ENCODE results near the gene ABCC4. TPM values are rescaled to one million over a fixed set of nuclear protein-coding genes. Genes with fewer than 3 reads are reported as not detected.

The ABCC4 gene
- total RNA-seq, 2 donors from 2014 or later = 11.4 to 14.7 TPM

GRCh38 chr13:95182570-95183265 lies 118.5 kb downstream of the ABCC4 start:
- DNase-seq = no peak
- no peak for TF ChIP-seq CTCF (IDR thresholded peaks at IDR 0.05)
- H3K27ac ChIP-seq = no peak overlapping the region
- intact Hi-C loops (cut with DNase I) = no loop called here
- no peaks in the 10 kb centered on the region for H3K9me3 ChIP-seq
- no peak overlapping the region for H3K4me3 ChIP-seq
- no peaks in the 10 kb centered on the region for H3K36me3 ChIP-seq
- H3K4me1 ChIP-seq = no peaks in the 10 kb centered on the region
- no peak overlapping the region for H3K9ac ChIP-seq (ENCODE audit: low read depth in 2 of 2, low read length in 2 of 2)
- H3K27me3 ChIP-seq = no peaks in the 10 kb centered on the region

GRCh38 chr13:95181586-95181985 lies 119.7 kb downstream of the ABCC4 start:
- DNase-seq = no peak
- no peak for TF ChIP-seq CTCF (IDR thresholded peaks at IDR 0.05)
- intact Hi-C loops (cut with DNase I) = no loop called here
- H3K36me3 ChIP-seq = no peaks in the 10 kb centered on the region
- H3K9me3 ChIP-seq = no peaks in the 10 kb centered on the region
- H3K27ac ChIP-seq = no peak overlapping the region
- H3K9ac ChIP-seq (ENCODE audit: low read depth in 2 of 2, low read length in 2 of 2) = no peak overlapping the region
- H3K4me1 ChIP-seq = no peaks in the 10 kb centered on the region
- no peak overlapping the region for H3K4me3 ChIP-seq
- H3K27me3 ChIP-seq = no peaks in the 10 kb centered on the region

- H3K27me3 ChIP-seq = no peaks in the 10 kb centered on the region
- H3K9ac ChIP-seq (ENCODE audit: low read depth in 2 of 2, low read length in 2 of 2) = no peak overlapping the region
- no peak for TF ChIP-seq CTCF (IDR thresholded peaks at IDR 0.05)
- H3K4me1 ChIP-seq = no peaks in the 10 kb centered on the region
- no peaks in the 10 kb centered on the region for H3K9me3 ChIP-seq
- H3K27ac ChIP-seq = no peak overlapping the region
- H3K4me3 ChIP-seq = no peak overlapping the region
- peak; percentile 25 for DNase-seq
- intact Hi-C loops (cut with DNase I) = no loop called here
- no peaks in the 10 kb centered on the region for H3K36me3 ChIP-seq
Observed at GRCh38 chr13:95180513-95181245, 120.6 kb downstream of the ABCC4 start.

- no peak overlapping the region for H3K9ac ChIP-seq (ENCODE audit: low read depth in 2 of 2, low read length in 2 of 2)
- DNase-seq = no peak
- no peaks in the 10 kb centered on the region for H3K36me3 ChIP-seq
- intact Hi-C loops (cut with DNase I) = no loop called here
- TF ChIP-seq CTCF (IDR thresholded peaks at IDR 0.05) = no peak
- H3K27ac ChIP-seq = no peak overlapping the region
- no peaks in the 10 kb centered on the region for H3K9me3 ChIP-seq
- no peaks in the 10 kb centered on the region for H3K27me3 ChIP-seq
- no peak overlapping the region for H3K4me3 ChIP-seq
- H3K4me1 ChIP-seq = no peaks in the 10 kb centered on the region
Observed at GRCh38 chr13:95176611-95177259, 124.5 kb downstream of the ABCC4 start.

GRCh38 chr13:95174517-95174916 lies 126.7 kb downstream of the ABCC4 start:
- Histone ChIP-seq H3K9ac (ENCODE audit: low read depth in 2 of 2, low read length in 2 of 2) (no peak overlapping the region), H3K36me3 (no peaks in the 10 kb centered on the region), H3K4me3 (no peak overlapping the region), H3K27ac (no peak overlapping the region), H3K27me3 (no peaks in the 10 kb centered on the region), H3K4me1 (no peaks in the 10 kb centered on the region), H3K9me3 (no peaks in the 10 kb centered on the region)
- no peak for DNase-seq
- intact Hi-C loops (cut with DNase I) = no loop called here
- no peak for TF ChIP-seq CTCF (IDR thresholded peaks at IDR 0.05)
